Sigmoid colon (tissue), 7 donors: Measurements from ENCODE around the gene CA6. TPM values are rescaled to one million over a fixed set of nuclear protein-coding genes. Genes with fewer than 3 reads are reported as not detected.

ENCODE experiments used
- DNase-seq: peaks from one replicate; pipeline ENCODE4 v3.0.0-alpha.2; 2019
- H3K27ac ChIP-seq, 4 donors: fragments of 200-600 bp; sonication (generic); one replicate each; pipeline ENCODE4 v1.5.1; 2016 to 2019; ENCODE audit warnings: mild to moderate bottlenecking in 1 of 4
- H3K27me3 ChIP-seq, 3 donors: fragments of 200-600 bp; sonication (generic); one replicate each; pipeline ENCODE4 v1.5.1; 2019; ENCODE audit warnings: mild to moderate bottlenecking in 1 of 3
- H3K36me3 ChIP-seq, 4 donors: fragments of 200-600 bp; sonication (generic); one replicate each; pipeline ENCODE4 v1.5.1; 2016 to 2019
- H3K4me1 ChIP-seq, 4 donors: fragments of 200-600 bp; sonication (generic); one replicate each; pipeline ENCODE4 v1.5.1; 2017 to 2019
- H3K4me3 ChIP-seq, 4 donors: fragments of 200-600 bp; sonication (generic); one replicate each; pipeline ENCODE4 v1.5.1; 2017 to 2019; ENCODE audit warnings: mild to moderate bottlenecking in 2 of 4, moderate library complexity in 1 of 4
- H3K9me3 ChIP-seq, 4 donors: fragments of 200-600 bp in 3 of 4; sonication (generic) in 3 of 4; one replicate each; pipeline versions ENCODE4 v1.5.1 to v1.6.1; 2013 to 2019
- EP300 ChIP-seq, 4 donors: sonication (generic); formaldehyde crosslinking; IDR thresholded peaks; one replicate each; pipeline ENCODE4 v1.6.1; 2017; ENCODE audit warnings: antibody characterized with exemption in 4 of 4
- POLR2A ChIP-seq, 2 donors: fragments of 450-650 bp; IDR thresholded peaks; one replicate each; pipeline ENCODE4 v1.6.1; 2016; ENCODE audit warnings: antibody characterized with exemption in 2 of 2, mild to moderate bottlenecking in 2 of 2, moderate library complexity in 2 of 2
- POLR2AphosphoS5 ChIP-seq, 4 donors: sonication (generic); formaldehyde crosslinking; IDR thresholded peaks; one replicate each; pipeline ENCODE4 v1.6.1; 2017; ENCODE audit warnings: antibody characterized with exemption in 4 of 4
- WGBS, 2 donors: extraction: QIAGEN DNeasy Blood & Tissue Kit; methylation state at CpG; one replicate each; pipeline ENCODE4 v1.1.7; 2013; 5-methylcytosine and 5-hydroxymethylcytosine counted together
- intact Hi-C: fragments of 100-400 bp; cut with DNase I; formaldehyde crosslinking; loops from one replicate; pipeline ENCODE4 v1.15.1; 2023
- polyA plus RNA-seq, 3 donors: library from polyadenylated mRNA; stranded (reverse); fragments of 200-250 nt; gene quantifications; one replicate each; pipeline ENCODE4 v1.2.3, GENCODE V29; 2013
- total RNA-seq, 4 donors: library from RNA; depleted of rRNA; stranded (reverse); fragments of >200 nt; gene quantifications; one replicate each; pipeline ENCODE4 v1.1.0, GENCODE V29; 2016
- TF ChIP-seq, protein P1 (sequence below), 4 experiments: fragments of 450-650 bp in 3 of 4; fragments of 200-600 bp in 1 of 4; IDR thresholded peaks; one replicate each; pipeline ENCODE4 v1.5.1; 2016 to 2019; ENCODE audit warnings: antibody characterized with exemption in 4 of 4, mild to moderate bottlenecking in 3 of 4, moderate library complexity in 2 of 4
- donor health status: healthy with polysubstance abuse.
- donor health status: Bipolar disorder and iron deficiency.
- donor health status: healthy.

CA6 gene
- total and polyA plus RNA-seq, 7 donors, result 0.60 TPM; not detected in 6

DNA sequence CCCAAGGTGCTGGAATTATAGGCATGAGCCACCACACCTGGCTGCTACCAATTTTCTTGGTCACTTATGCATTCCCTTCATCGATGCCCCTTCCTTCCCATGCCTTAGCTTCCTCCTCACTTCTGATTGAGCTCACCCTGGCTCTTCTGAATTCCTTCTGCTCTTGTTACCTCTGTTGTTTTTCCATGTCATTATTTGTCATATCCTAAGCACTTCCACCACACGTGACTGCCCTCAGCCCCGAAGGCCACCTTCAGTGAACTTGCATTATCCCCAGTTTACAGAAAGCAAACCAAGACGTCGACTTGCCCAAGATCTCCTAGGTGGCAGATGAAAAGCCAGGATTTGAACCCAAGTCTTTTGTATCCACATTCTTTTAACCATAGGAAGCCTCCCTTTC, 30.7 kb downstream of the CA6 start:
- DNase-seq, result no peak
- H3K4me1 ChIP-seq, result no peaks in the 10 kb centered on the region
- no peaks in the 10 kb centered on the region for H3K27me3 ChIP-seq
- H3K9me3 ChIP-seq, result no peaks in the 10 kb centered on the region
- no peak overlapping the region for H3K4me3 ChIP-seq
- WGBS, 2 donors, result 90% methylated on average over 5 of the region's 5 CpGs
- intact Hi-C loops, result no loop called here
- no peak for TF ChIP-seq POLR2A (IDR thresholded peaks at IDR 0.05)
- TF ChIP-seq POLR2AphosphoS5 (IDR thresholded peaks at IDR 0.05), result no peak
- TF ChIP-seq, protein P1, sequence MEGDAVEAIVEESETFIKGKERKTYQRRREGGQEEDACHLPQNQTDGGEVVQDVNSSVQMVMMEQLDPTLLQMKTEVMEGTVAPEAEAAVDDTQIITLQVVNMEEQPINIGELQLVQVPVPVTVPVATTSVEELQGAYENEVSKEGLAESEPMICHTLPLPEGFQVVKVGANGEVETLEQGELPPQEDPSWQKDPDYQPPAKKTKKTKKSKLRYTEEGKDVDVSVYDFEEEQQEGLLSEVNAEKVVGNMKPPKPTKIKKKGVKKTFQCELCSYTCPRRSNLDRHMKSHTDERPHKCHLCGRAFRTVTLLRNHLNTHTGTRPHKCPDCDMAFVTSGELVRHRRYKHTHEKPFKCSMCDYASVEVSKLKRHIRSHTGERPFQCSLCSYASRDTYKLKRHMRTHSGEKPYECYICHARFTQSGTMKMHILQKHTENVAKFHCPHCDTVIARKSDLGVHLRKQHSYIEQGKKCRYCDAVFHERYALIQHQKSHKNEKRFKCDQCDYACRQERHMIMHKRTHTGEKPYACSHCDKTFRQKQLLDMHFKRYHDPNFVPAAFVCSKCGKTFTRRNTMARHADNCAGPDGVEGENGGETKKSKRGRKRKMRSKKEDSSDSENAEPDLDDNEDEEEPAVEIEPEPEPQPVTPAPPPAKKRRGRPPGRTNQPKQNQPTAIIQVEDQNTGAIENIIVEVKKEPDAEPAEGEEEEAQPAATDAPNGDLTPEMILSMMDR (IDR thresholded peaks at IDR 0.05), result no peak
- no peak for TF ChIP-seq EP300 (IDR thresholded peaks at IDR 0.05)
- H3K27ac ChIP-seq, result no peak overlapping the region
- no peaks in the 10 kb centered on the region for H3K36me3 ChIP-seq

- TF ChIP-seq, protein P1 (IDR thresholded peaks at IDR 0.05), result no peak
- no peak for TF ChIP-seq POLR2AphosphoS5 (IDR thresholded peaks at IDR 0.05)
- H3K4me3 ChIP-seq, result no peak overlapping the region
- 37 to 81% methylated on average over 20 of the region's 20 CpGs for WGBS, 2 donors
- no peaks in the 10 kb centered on the region for H3K36me3 ChIP-seq
- no peak for DNase-seq
- intact Hi-C loops, result no loop called here
- H3K27ac ChIP-seq, result no peak overlapping the region
- no peaks in the 10 kb centered on the region for H3K27me3 ChIP-seq
- H3K9me3 ChIP-seq, result no peaks in the 10 kb centered on the region
- H3K4me1 ChIP-seq, result no peaks in the 10 kb centered on the region
Observed at GRCh38 chr1:8976896-8977450, 31.3 kb downstream of the CA6 start.

DNA sequence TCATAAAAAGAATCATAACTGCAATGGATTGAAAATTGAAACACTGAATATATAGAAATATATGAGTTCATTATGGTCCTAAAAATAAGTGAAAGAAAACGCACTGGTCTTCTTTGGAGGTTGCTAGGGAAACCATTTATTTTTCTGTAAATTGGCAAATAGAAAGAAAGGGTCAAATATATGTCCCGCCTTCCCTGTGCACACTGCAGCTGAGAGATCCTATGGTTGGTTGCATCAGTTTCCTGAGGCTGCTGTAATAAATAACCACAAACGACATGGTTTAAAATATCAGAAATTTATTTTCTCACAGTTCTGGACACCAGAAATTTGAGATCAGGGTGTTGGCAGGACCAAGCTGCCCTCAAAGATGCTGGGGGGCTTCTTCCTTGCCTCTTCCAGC, 35.0 kb downstream of the CA6 start:
- intact Hi-C loops, result loop anchor here (2.0 kb wide), 1 partner anchor 54 kb away; no protein-coding TSS in a partner anchor
- no peak for DNase-seq
- TF ChIP-seq POLR2A (IDR thresholded peaks at IDR 0.05) (no peak), EP300 (IDR thresholded peaks at IDR 0.05) (no peak)

DNA sequence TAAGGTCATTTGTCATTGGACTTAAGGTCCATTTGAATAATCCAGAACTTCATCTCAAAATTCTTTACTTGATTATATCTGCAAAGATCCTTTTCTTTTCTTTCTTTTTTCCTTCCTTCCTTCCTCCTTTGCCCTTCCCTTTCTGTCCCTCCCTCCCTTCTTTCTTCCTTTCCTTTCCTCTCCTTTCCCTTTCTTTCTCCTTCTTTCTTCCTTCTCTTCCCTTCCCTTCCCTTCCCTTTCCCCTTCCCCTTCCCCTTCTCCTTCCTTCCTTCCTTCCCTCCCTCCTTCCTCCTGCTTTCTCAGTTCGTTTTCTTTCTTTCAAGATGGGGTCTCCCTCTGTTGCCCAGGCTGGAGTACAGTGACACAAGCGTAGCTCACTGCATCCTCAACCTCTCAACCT, 35.5 kb downstream of the CA6 start:
- intact Hi-C loops, result loop anchor here (2.0 kb wide), 1 partner anchor 54 kb away; no protein-coding TSS in a partner anchor
- H3K9me3 ChIP-seq, result no peaks in the 10 kb centered on the region
- peaks cover 0 to 11% (median 8%) of the 10 kb centered on the region in 4 donors for H3K4me1 ChIP-seq
- H3K36me3 ChIP-seq, result no peaks in the 10 kb centered on the region
- H3K4me3 ChIP-seq, result no peak overlapping the region
- DNase-seq, result no peak
- H3K27me3 ChIP-seq, result no peaks in the 10 kb centered on the region
- TF ChIP-seq EP300 (IDR thresholded peaks at IDR 0.05) (no peak), POLR2A (IDR thresholded peaks at IDR 0.05) (no peak), POLR2AphosphoS5 (IDR thresholded peaks at IDR 0.05) (no peak)
- TF ChIP-seq, protein P1 (IDR thresholded peaks at IDR 0.05), result no peak
- H3K27ac ChIP-seq, result no peak overlapping the region
- 76 to 81% methylated on average over 2 of the region's 2 CpGs for WGBS, 2 donors

More for the DNA sequence above, 35.0 kb downstream of the CA6 start:
- no peaks in the 10 kb centered on the region for H3K27me3 ChIP-seq
- no peaks in the 10 kb centered on the region for H3K9me3 ChIP-seq
- 77 to 82% methylated on average over 3 of the region's 3 CpGs for WGBS, 2 donors
- no peak overlapping the region for H3K4me3 ChIP-seq
- peaks cover 0 to 6% (median 4%) of the 10 kb centered on the region in 4 donors for H3K4me1 ChIP-seq
- no peak overlapping the region for H3K27ac ChIP-seq
- H3K36me3 ChIP-seq, result no peaks in the 10 kb centered on the region

- Histone ChIP-seq H3K9me3 (no peaks in the 10 kb centered on the region), H3K27ac (no peak overlapping the region), H3K27me3 (no peaks in the 10 kb centered on the region), H3K36me3 (no peaks in the 10 kb centered on the region), H3K4me1 (peaks cover 0 to 24% (median 19%) of the 10 kb centered on the region in 4 donors), H3K4me3 (no peak overlapping the region)
- intact Hi-C loops, result no loop called here
- 79 to 84% methylated on average over 2 of the region's 2 CpGs for WGBS, 2 donors
- no peak for DNase-seq
- TF ChIP-seq, protein P1 (IDR thresholded peaks at IDR 0.05), result no peak
- TF ChIP-seq POLR2AphosphoS5 (IDR thresholded peaks at IDR 0.05) (no peak), EP300 (IDR thresholded peaks at IDR 0.05) (no peak), POLR2A (IDR thresholded peaks at IDR 0.05) (no peak)
Observed at GRCh38 chr1:8984203-8984602, 38.5 kb downstream of the CA6 start.
